GM12801 (cell line): Measurements from ENCODE around the gene CARD18.

ENCODE experiments used
- CTCF ChIP-seq: IDR thresholded peaks from one replicate; pipeline ENCODE4 v1.5.1; 2011; ENCODE audit warnings: control low read depth; ENCODE audit not compliant: insufficient read length; ENCODE audit errors: extremely low read depth

CARD18 gene

GRCh38 chr11:105092256-105093239 is 47.0 kb downstream of the CARD18 start:
- no peak for TF ChIP-seq CTCF
